Stimulated activated CD8-positive, alpha-beta memory T cell treated with anti-CD3 and anti-CD28 coated beads, Interleukin-15, amount 100 ng/mL, for 24 hours (primary cell): ENCODE data around the gene FYN.

Experiments used
- DNase-seq: peaks from one replicate; pipeline ENCODE4 v3.0.0-alpha.2; 2020; ENCODE audit warnings: low read depth

FYN gene

GRCh38 chr6:111707773-111708172, 165.5 kb downstream of the FYN start:
- no peak for DNase-seq

- no peak for DNase-seq
Observed at GRCh38 chr6:111706841-111707391, 166.3 kb downstream of the FYN start.

GRCh38 chr6:111703723-111704122, 169.5 kb downstream of the FYN start:
- no peak for DNase-seq

GRCh38 chr6:111702268-111702667, 171.0 kb downstream of the FYN start:
- no peak for DNase-seq

- DNase-seq = no peak
Observed at GRCh38 chr6:111701146-111701545, 172.1 kb downstream of the FYN start.

- DNase-seq = no peak
Observed at GRCh38 chr6:111700135-111700690, 173.0 kb downstream of the FYN start.

GRCh38 chr6:111699123-111699522, 174.1 kb downstream of the FYN start:
- DNase-seq = no peak

- no peak for DNase-seq
Observed at GRCh38 chr6:111696814-111697213, 176.4 kb downstream of the FYN start.

GRCh38 chr6:111692327-111693164, 180.7 kb downstream of the FYN start:
- no peak for DNase-seq

- DNase-seq = no peak
Observed at GRCh38 chr6:111691345-111692225, 181.7 kb downstream of the FYN start.

GRCh38 chr6:111689946-111690345, 183.3 kb downstream of the FYN start:
- no peak for DNase-seq

- no peak for DNase-seq
Observed at GRCh38 chr6:111689419-111689818, 183.8 kb downstream of the FYN start.

GRCh38 chr6:111688331-111688730, 184.9 kb downstream of the FYN start:
- no peak for DNase-seq

GRCh38 chr6:111687652-111688051, 185.6 kb downstream of the FYN start:
- no peak for DNase-seq

GRCh38 chr6:111686932-111687266, 186.4 kb downstream of the FYN start:
- no peak for DNase-seq

- DNase-seq = no peak
Observed at GRCh38 chr6:111686249-111686931, 186.9 kb downstream of the FYN start.

- DNase-seq = no peak
Observed at GRCh38 chr6:111685526-111685925, 187.7 kb downstream of the FYN start.

- DNase-seq = no peak
Observed at GRCh38 chr6:111685058-111685457, 188.2 kb downstream of the FYN start.

GRCh38 chr6:111683749-111684267, 189.4 kb downstream of the FYN start:
- no peak for DNase-seq

GRCh38 chr6:111683157-111683556, 190.1 kb downstream of the FYN start:
- no peak for DNase-seq

GRCh38 chr6:111681860-111682259, 191.4 kb downstream of the FYN start:
- DNase-seq = no peak
